Colonic mucosa (tissue), 4 donors: Measurements from ENCODE around the gene SEMA5B. TPM values are rescaled to one million over a fixed set of nuclear protein-coding genes. Genes with fewer than 3 reads are reported as not detected.

Experiments used
- DNase-seq: peaks from one replicate; pipeline ENCODE4 v3.0.0-alpha.2; 2020
- H3K27ac ChIP-seq: fragments of 200-600 bp; one replicate; pipeline ENCODE4 v1.8.0; 2021
- H3K27me3 ChIP-seq: fragments of 200-600 bp; one replicate; pipeline ENCODE4 v1.8.0; 2021
- H3K36me3 ChIP-seq: fragments of 200-600 bp; one replicate; pipeline ENCODE4 v1.8.0; 2021
- H3K4me1 ChIP-seq: fragments of 200-600 bp; one replicate; pipeline ENCODE4 v1.8.0; 2021; ENCODE audit warnings: mild to moderate bottlenecking
- H3K4me3 ChIP-seq: fragments of 200-600 bp; one replicate; pipeline ENCODE4 v1.8.0; 2021
- H3K9ac ChIP-seq, 2 donors: one replicate each; pipeline ENCODE4 v1.7.0; 2013; ENCODE audit warnings: control low read depth in 2 of 2, low read depth in 2 of 2, low read length in 2 of 2
- H3K9me3 ChIP-seq: fragments of 200-600 bp; one replicate; pipeline ENCODE4 v1.8.0; 2021
- CTCF ChIP-seq: fragments of 200-600 bp; IDR thresholded peaks from one replicate; pipeline ENCODE4 v1.8.0; 2022; ENCODE audit warnings: antibody characterized with exemption, mild to moderate bottlenecking
- intact Hi-C: fragments of 100-400 bp; cut with DNase I; formaldehyde crosslinking; loops from one replicate; pipeline ENCODE4 v1.14.1; 2022
- total RNA-seq, 2 donors: library from RNA; stranded (reverse); fragmentation: NEBNext Ultra II Directional in 1 of 2; extraction: Animal tissue kit (Norgen Biotek cat#: 25700) in 1 of 2; gene quantifications; one replicate each; pipeline ENCODE4 v1.2.1, GENCODE V29; 2021
- donor health status: healthy.
- donor health status: DM: no; HTN: no; CAD: no.
- donor health status: DM: no; HTN: no; CAD: no.

SEMA5B gene
- total RNA-seq, 2 donors from 2014 or later: 0.40 to 1.3 TPM

- H3K9me3 ChIP-seq: no peaks in the 10 kb centered on the region
- intact Hi-C loops: no loop called here
- no peak for DNase-seq
- H3K27me3 ChIP-seq: no peaks in the 10 kb centered on the region
- TF ChIP-seq CTCF: no peak
- H3K27ac ChIP-seq: no peak overlapping the region
- H3K4me3 ChIP-seq: no peak overlapping the region
- no peaks in the 10 kb centered on the region for H3K36me3 ChIP-seq
- no peak overlapping the region for H3K9ac ChIP-seq
- no peaks in the 10 kb centered on the region for H3K4me1 ChIP-seq
These were observed 61.5 kb downstream of the SEMA5B start for GRCh38 chr3:122966045-122966444.

GRCh38 chr3:122964811-122965210 is 62.8 kb downstream of the SEMA5B start:
- Histone ChIP-seq H3K9me3 (no peaks in the 10 kb centered on the region), H3K27me3 (no peaks in the 10 kb centered on the region), H3K36me3 (no peaks in the 10 kb centered on the region), H3K4me1 (no peaks in the 10 kb centered on the region), H3K27ac (no peak overlapping the region), H3K4me3 (no peak overlapping the region), H3K9ac (no peak overlapping the region)
- intact Hi-C loops: no loop called here
- no peak for TF ChIP-seq CTCF
- DNase-seq: no peak

GRCh38 chr3:122962149-122962548 is 65.4 kb downstream of the SEMA5B start:
- Histone ChIP-seq H3K4me3 (no peak overlapping the region), H3K9ac (no peak overlapping the region), H3K27ac (no peak overlapping the region), H3K9me3 (no peaks in the 10 kb centered on the region), H3K36me3 (no peaks in the 10 kb centered on the region), H3K27me3 (no peaks in the 10 kb centered on the region), H3K4me1 (no peaks in the 10 kb centered on the region)
- TF ChIP-seq CTCF: no peak
- no peak for DNase-seq
- intact Hi-C loops: no loop called here

- Histone ChIP-seq H3K4me1 (no peaks in the 10 kb centered on the region), H3K9ac (no peak overlapping the region), H3K36me3 (no peaks in the 10 kb centered on the region), H3K4me3 (no peak overlapping the region), H3K27ac (no peak overlapping the region), H3K9me3 (no peaks in the 10 kb centered on the region), H3K27me3 (no peaks in the 10 kb centered on the region)
- no peak for DNase-seq
- no peak for TF ChIP-seq CTCF
- intact Hi-C loops: no loop called here
These were observed 66.4 kb downstream of the SEMA5B start for GRCh38 chr3:122961146-122961545.

- no peaks in the 10 kb centered on the region for H3K4me1 ChIP-seq
These were observed 66.9 kb downstream of the SEMA5B start for GRCh38 chr3:122960652-122961051.

More at GRCh38 chr3:122960652-122961051, 66.9 kb downstream of the SEMA5B start:
- Histone ChIP-seq H3K9ac (no peak overlapping the region), H3K36me3 (no peaks in the 10 kb centered on the region), H3K4me3 (no peak overlapping the region), H3K27ac (no peak overlapping the region), H3K9me3 (no peaks in the 10 kb centered on the region), H3K27me3 (no peaks in the 10 kb centered on the region)
- DNase-seq: no peak
- intact Hi-C loops: no loop called here
- no peak for TF ChIP-seq CTCF
